B cell (primary cell): Measurements from ENCODE around the gene PXMP4. TPM values are rescaled to one million over a fixed set of nuclear protein-coding genes. Genes with fewer than 3 reads are reported as not detected.

Source experiments
- ATAC-seq: fragments of 200-7000 bp; cut with Tn5 transposase; one replicate; pipeline ENCODE4 v1.10.0; 2021; ENCODE audit warnings: low read depth, mild to moderate bottlenecking, moderate number of reproducible peaks, moderate library complexity
- CTCF ChIA-PET: fragments of 350-600 bp; sonication (Branson Sonifier 250); formaldehyde crosslinking; loops from one replicate; lab custom pipeline; 2021; ENCODE audit warnings: antibody characterized with exemption, inconsistent platforms; lab: Charles Lee
- POLR2A ChIA-PET: fragments of 350-600 bp; sonication (Branson Sonifier 250); formaldehyde crosslinking; loops from one replicate; lab custom pipeline; 2021; ENCODE audit warnings: antibody characterized with exemption; lab: Charles Lee
- DNase-seq: peaks from one replicate; pipeline ENCODE4 v3.0.0; 2013
- H2AFZ ChIP-seq: 2 replicates; pipeline ENCODE4 v1.6.1; 2012; ENCODE audit warnings: mild to moderate bottlenecking, low read depth, low read length; ENCODE audit not compliant: insufficient read depth, poor library complexity, severe bottlenecking
- H3K27ac ChIP-seq, 2 donors: 1 replicate in 1 of 2; 2 replicates in 1 of 2; pipeline ENCODE4 v1.5.1; 2012 to 2013; ENCODE audit warnings: low read length in 2 of 2, mild to moderate bottlenecking in 2 of 2, moderate library complexity in 1 of 2
- H3K27me3 ChIP-seq, 4 experiments: fragments of 200-600 bp in 1 of 4; sonication (generic) in 1 of 4; replicated peaks in 1 of 4; 1 replicate in 2 of 4; 2 replicates in 2 of 4; pipeline versions ENCODE4 v1.6.1 to v1.7.0; 2013 to 2016; ENCODE audit warnings: low read length in 3 of 4, mild to moderate bottlenecking in 2 of 4, mixed read lengths in 1 of 4, moderate library complexity in 1 of 4; ENCODE audit not compliant: insufficient read depth in 4 of 4, control insufficient read depth in 3 of 4; ENCODE audit errors: control extremely low read depth in 1 of 4
- H3K36me3 ChIP-seq, 2 experiments: replicated peaks in 1 of 2; 1 replicate in 1 of 2; 2 replicates in 1 of 2; pipeline versions ENCODE4 v1.6.1 to v1.7.1; 2013; ENCODE audit warnings: low read length in 1 of 2; ENCODE audit not compliant: insufficient read depth in 2 of 2, control insufficient read depth in 1 of 2; ENCODE audit errors: control extremely low read depth in 1 of 2, extremely low read depth in 1 of 2
- H3K4me1 ChIP-seq, 2 donors: fragments of 200-600 bp in 1 of 2; sonication (generic) in 1 of 2; 1 replicate in 1 of 2; 2 replicates in 1 of 2; pipeline versions ENCODE4 v1.5.1 to v1.6.1; 2013 to 2017; ENCODE audit warnings: low read length in 2 of 2; ENCODE audit not compliant: control insufficient read depth in 2 of 2, insufficient read depth in 2 of 2
- H3K4me2 ChIP-seq: replicated peaks from 2 replicates; pipeline ENCODE3; 2012; ENCODE audit warnings: mild to moderate bottlenecking, low read depth, low read length; ENCODE audit not compliant: poor library complexity, severe bottlenecking
- H3K4me3 ChIP-seq, 5 experiments: fragments of 200-600 bp in 1 of 5; sonication (generic) in 1 of 5; 1 replicate in 3 of 5; 2 replicates in 2 of 5; pipeline versions ENCODE4 v1.5.1 to v1.7.0; 2011 to 2016; ENCODE audit warnings: low read length in 4 of 5, mild to moderate bottlenecking in 4 of 5, low read depth in 2 of 5, control low read depth in 1 of 5, moderate library complexity in 1 of 5; ENCODE audit not compliant: insufficient read depth in 1 of 5; ENCODE audit errors: control extremely low read depth in 1 of 5, extremely low read depth in 1 of 5
- H3K79me2 ChIP-seq: fragments of 200-600 bp; sonication (generic); one replicate; pipeline ENCODE4 v1.6.0; 2016; ENCODE audit warnings: low read length; ENCODE audit not compliant: control insufficient read depth, insufficient read depth
- H3K9ac ChIP-seq: fragments of 200-600 bp; sonication (generic); 2 replicates; pipeline ENCODE4 v1.6.1; 2017; ENCODE audit warnings: mild to moderate bottlenecking, low read length, moderate library complexity
- H3K9me3 ChIP-seq, 3 donors: one replicate each; pipeline versions ENCODE4 v1.6.1 to v1.7.1; 2013; ENCODE audit warnings: low read length in 2 of 3; ENCODE audit not compliant: control insufficient read depth in 2 of 3, insufficient read depth in 1 of 3; ENCODE audit errors: control extremely low read depth in 1 of 3
- H4K20me1 ChIP-seq: 2 replicates; pipeline ENCODE4 v1.6.0; 2012; ENCODE audit warnings: mild to moderate bottlenecking, low read length; ENCODE audit not compliant: insufficient read depth, control insufficient read depth, poor library complexity, severe bottlenecking
- H3K27ac Mint-ChIP-seq: one replicate; pipeline ENCODE4 v1.8.0; 2021; ENCODE audit warnings: mixed read lengths
- H3K27me3 Mint-ChIP-seq: one replicate; pipeline ENCODE4 v1.8.0; 2021; ENCODE audit warnings: mixed read lengths
- H3K4me1 Mint-ChIP-seq: one replicate; pipeline ENCODE4 v1.8.0; 2021; ENCODE audit warnings: mixed read lengths
- H3K4me3 Mint-ChIP-seq: one replicate; pipeline ENCODE4 v1.8.0; 2021; ENCODE audit warnings: mixed read lengths
- H3K9me3 Mint-ChIP-seq: one replicate; pipeline ENCODE4 v1.8.0; 2022; ENCODE audit warnings: mixed read lengths; ENCODE audit not compliant: insufficient read depth
- CTCF ChIP-seq: fragments of 200-600 bp; IDR thresholded peaks from one replicate; pipeline ENCODE4 v1.8.0; 2022; ENCODE audit warnings: antibody characterized with exemption, mild to moderate bottlenecking
- EZH2 ChIP-seq: IDR thresholded peaks from 2 replicates; pipeline ENCODE4 v1.6.1; 2012; ENCODE audit warnings: borderline replicate concordance, low read depth, mild to moderate bottlenecking, moderate library complexity, low read length; ENCODE audit not compliant: insufficient read depth, poor library complexity, severe bottlenecking
- WGBS: methylation state at CpG from one replicate; pipeline ENCODE4 v1.1.5; 2013; ENCODE audit warnings: missing lambda C conversion rate; ENCODE audit not compliant: insufficient coverage; 5-methylcytosine and 5-hydroxymethylcytosine counted together
- intact Hi-C: fragments of 100-400 bp; cut with micrococcal nuclease; formaldehyde crosslinking; loops from one replicate; pipeline ENCODE4 v1.10.0; 2022
- polyA plus RNA-seq: library from polyadenylated mRNA; depleted of rRNA; stranded (reverse); fragments of >200 nt; gene quantifications from 2 replicates; pipeline ENCODE4 v1.2.3, GENCODE V29; 2012
- total RNA-seq, 2 donors: library from RNA; stranded (reverse); fragments of 120-200 nt in 1 of 2; gene quantifications; 1 replicate in 1 of 2; 2 replicates in 1 of 2; pipeline versions ENCODE4 v1.2.3 to v1.2.4, GENCODE V29; 2013 to 2022

Gene PXMP4
- total and polyA plus RNA-seq, 2 donors (not counting 1 experiment from before 2014, with no cell fraction given) = 5.0 to 6.6 TPM

DNA sequence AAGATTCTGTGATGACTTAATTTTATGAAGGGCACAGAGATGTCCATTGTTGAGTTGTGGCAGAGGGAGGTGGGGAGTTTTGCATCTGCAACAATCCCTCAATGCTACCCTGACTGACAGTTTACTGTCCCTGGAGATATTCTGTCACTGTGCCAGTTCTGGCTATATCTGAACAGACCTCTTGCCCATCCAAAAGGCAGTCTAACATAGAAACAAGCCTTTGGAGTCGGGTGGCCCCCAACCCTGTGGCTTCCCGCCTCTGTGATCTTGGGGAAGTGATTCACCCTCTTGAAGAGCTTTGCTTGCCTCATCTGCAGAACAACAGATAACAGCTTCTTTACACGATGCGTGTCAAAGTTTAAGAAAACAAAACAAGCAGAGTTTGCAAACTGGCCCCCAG, 30.1 kb downstream of the PXMP4 start:
- Histone ChIP-seq H3K4me3 (no peak overlapping the region), H2AFZ (no peak overlapping the region), H3K79me2 (no peaks in the 10 kb centered on the region), H3K9me3 (no peaks in the 10 kb centered on the region), H3K27ac (no peak overlapping the region), H3K4me2 (no peak overlapping the region), H3K27me3 (no peaks in the 10 kb centered on the region), H3K9ac (no peak overlapping the region), H3K4me1 (peaks cover 11 to 13% of the 10 kb centered on the region in 2 donors), H4K20me1 (no peaks in the 10 kb centered on the region), H3K36me3 (no peaks in the 10 kb centered on the region)
- ChIA-PET CTCF (interaction anchor here (1.2 kb wide), 1 partner anchor 22 kb away, joined by 3 read pairs; no protein-coding TSS in a partner anchor), POLR2A (no interaction called here)
- no peak for DNase-seq
- H3K27me3 Mint-ChIP-seq = no peaks in the 10 kb centered on the region
- H3K9me3 Mint-ChIP-seq = no peaks in the 10 kb centered on the region
- no peak for ATAC-seq
- WGBS = no CpG with 5 or more reads among the region's 4 CpGs
- peaks cover 14% of the 10 kb centered on the region for H3K4me1 Mint-ChIP-seq
- intact Hi-C loops = no loop called here
- no peak overlapping the region for H3K4me3 Mint-ChIP-seq
- no peak for TF ChIP-seq CTCF
- no peak for TF ChIP-seq EZH2
- H3K27ac Mint-ChIP-seq = peak overlapping the region; percentile 26

GRCh38 chr20:33689493-33689892, 30.6 kb downstream of the PXMP4 start:
- Histone ChIP-seq H3K9me3 (no peaks in the 10 kb centered on the region), H3K36me3 (no peaks in the 10 kb centered on the region), H3K4me2 (no peak overlapping the region), H3K27ac (no peak overlapping the region), H3K4me1 (peaks cover 16 to 18% of the 10 kb centered on the region in 2 donors), H3K27me3 (no peaks in the 10 kb centered on the region), H3K79me2 (no peaks in the 10 kb centered on the region), H4K20me1 (no peaks in the 10 kb centered on the region), H3K9ac (no peak overlapping the region), H3K4me3 (no peak overlapping the region), H2AFZ (no peak overlapping the region)
- Mint-ChIP-seq H3K4me1 (peaks cover 19% of the 10 kb centered on the region), H3K4me3 (no peak overlapping the region), H3K27me3 (no peaks in the 10 kb centered on the region), H3K27ac (no peak overlapping the region), H3K9me3 (no peaks in the 10 kb centered on the region)
- ChIA-PET CTCF (interaction anchor here (0.5 to 1.2 kb wide), 2 partner anchors 22 to 32 kb away, joined by 3 read pairs; no protein-coding TSS in a partner anchor), POLR2A (no interaction called here)
- TF ChIP-seq EZH2 (no peak), CTCF (no peak)
- no peak for ATAC-seq
- intact Hi-C loops = no loop called here
- DNase-seq = no peak
- WGBS = no CpG with 5 or more reads among the region's 1 CpG
